ENCODE results near the gene EFNA2. TPM values are rescaled to one million over a fixed set of nuclear protein-coding genes. Genes with fewer than 3 reads are reported as not detected.

Gene EFNA2
- total and polyA plus RNA-seq, 2 of the 4 experiments (the other 2 are of a cell fraction): not detected

DNA sequence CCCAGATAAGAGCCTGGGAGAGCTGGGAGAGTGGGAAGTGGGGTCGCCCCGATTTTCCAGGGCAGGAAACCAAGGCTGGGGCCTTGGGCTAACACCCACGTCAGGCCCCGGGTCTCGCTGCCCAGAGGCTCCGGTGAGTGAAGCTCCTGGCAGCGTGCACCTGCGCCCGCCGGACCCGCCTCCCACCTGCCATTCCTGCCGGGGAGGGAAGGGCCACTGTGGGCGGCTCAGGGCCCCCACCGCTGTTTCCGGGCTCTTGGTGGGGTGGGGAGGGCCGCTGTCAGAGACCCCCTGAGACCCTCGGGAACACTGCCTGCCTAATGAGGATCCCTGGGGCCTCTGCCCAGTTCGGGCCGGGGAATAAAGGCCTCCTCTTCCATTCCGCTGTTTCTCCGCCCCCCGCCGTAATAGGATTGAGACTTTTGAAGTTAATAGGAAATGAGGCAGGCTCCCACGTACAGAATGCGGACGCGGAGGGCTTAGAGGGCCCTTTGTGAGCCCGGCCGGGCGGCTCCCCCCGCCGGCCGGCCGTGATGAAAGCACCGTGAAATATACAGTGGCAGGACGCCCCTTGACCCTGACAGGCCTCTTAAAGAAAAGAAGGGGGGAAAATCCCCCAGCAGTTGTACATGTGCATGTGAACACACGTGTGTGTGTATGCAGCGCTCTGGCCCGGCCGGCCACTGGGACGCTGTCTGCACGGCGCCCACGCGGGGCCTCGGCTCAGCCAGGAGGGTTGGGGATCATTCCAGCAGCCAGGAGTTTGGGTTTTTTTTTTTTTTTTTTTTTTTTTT lies 33.2 kb downstream of the EFNA2 start:
- Histone ChIP-seq H3K23ac (ENCODE audit: low read depth, low read length) (no peak overlapping the region), H4K20me1 (ENCODE audit: insufficient read depth, low read length) (no peaks in the 10 kb centered on the region), H2BK20ac (ENCODE audit: low read depth, low read length) (no peak overlapping the region), H3K4me3 (ENCODE audit: insufficient read depth, low read depth, low read length) (no peak overlapping the region), H3K9ac (ENCODE audit: low read depth, low read length) (no peak overlapping the region), H3K27ac (ENCODE audit: insufficient read depth, low read length) (no peak overlapping the region), H3K14ac (replicated peaks; ENCODE audit: low read depth, low read length) (no peak overlapping the region), H3K9me1 (ENCODE audit: insufficient read depth, low read length) (no peaks in the 10 kb centered on the region), H2BK15ac (ENCODE audit: low read depth, low read length) (no peak overlapping the region), H2BK120ac (ENCODE audit: low read depth, low read length) (no peak overlapping the region), H3K18ac (ENCODE audit: low read depth, low read length) (no peak overlapping the region), H4K5ac (ENCODE audit: low read depth, low read length) (no peak overlapping the region), H3K4ac (ENCODE audit: low read depth, low read length) (no peak overlapping the region), H4K8ac (ENCODE audit: low read depth in 2 of 2, low read length in 2 of 2) (no peak overlapping the region), H3K4me2 (ENCODE audit: low read depth, low read length) (no peak overlapping the region), H3K9me3 (ENCODE audit: control insufficient read depth, insufficient read depth, low read length) (no peaks in the 10 kb centered on the region), H3K27me3 (ENCODE audit: control insufficient read depth, insufficient read depth, low read length) (peaks cover 40% of the 10 kb centered on the region), H2AK9ac (replicated peaks; ENCODE audit: low read depth, low read length, poor library complexity) (no peak overlapping the region), H3K36me3 (ENCODE audit: control insufficient read depth, insufficient read depth, low read length) (no peaks in the 10 kb centered on the region), H2BK5ac (ENCODE audit: low read depth, low read length, poor library complexity, severe bottlenecking) (no peak overlapping the region), H4K91ac (ENCODE audit: insufficient read depth, low read depth, low read length) (no peak overlapping the region), H2AFZ (replicated peaks; ENCODE audit: low read length, poor library complexity) (no peak overlapping the region), H3K4me1 (ENCODE audit: control insufficient read depth, insufficient read depth, low read length) (no peaks in the 10 kb centered on the region; the same call in 1 of the 2 replicates), H2AK5ac (ENCODE audit: low read depth, low read length) (no peak overlapping the region), H3K56ac (ENCODE audit: extremely low read depth, insufficient read depth, low read length) (no peak overlapping the region), H3K79me1 (ENCODE audit: low read depth in 1 of 2, low read length in 2 of 2) (no peaks in the 10 kb centered on the region)
- intact Hi-C loops (cut with micrococcal nuclease): no loop called here
- no peak for DNase-seq
- WGBS, 2 experiments (ENCODE audit: extremely low coverage in 2 of 2, insufficient read length in 1 of 2): 71% methylated on average over 14 of the region's 46 CpGs; no CpG with 5 or more reads in 1 of the 2 experiments
- no peak for ATAC-seq (ENCODE audit: low read depth)
- ChIA-PET POLR2A (ENCODE audit: unreplicated experiment) (no interaction called here), CTCF (no interaction called here)
- dilution Hi-C loops (cut with HindIII; ENCODE audit: low sequenced_read_pairs, unreplicated experiment): no loop called here
- TF ChIP-seq, protein P1, sequence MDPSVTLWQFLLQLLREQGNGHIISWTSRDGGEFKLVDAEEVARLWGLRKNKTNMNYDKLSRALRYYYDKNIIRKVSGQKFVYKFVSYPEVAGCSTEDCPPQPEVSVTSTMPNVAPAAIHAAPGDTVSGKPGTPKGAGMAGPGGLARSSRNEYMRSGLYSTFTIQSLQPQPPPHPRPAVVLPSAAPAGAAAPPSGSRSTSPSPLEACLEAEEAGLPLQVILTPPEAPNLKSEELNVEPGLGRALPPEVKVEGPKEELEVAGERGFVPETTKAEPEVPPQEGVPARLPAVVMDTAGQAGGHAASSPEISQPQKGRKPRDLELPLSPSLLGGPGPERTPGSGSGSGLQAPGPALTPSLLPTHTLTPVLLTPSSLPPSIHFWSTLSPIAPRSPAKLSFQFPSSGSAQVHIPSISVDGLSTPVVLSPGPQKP (IDR thresholded peaks at IDR 0.05; ENCODE audit: borderline replicate concordance, low read depth, low read length): no peak
- TF ChIP-seq, protein P2, sequence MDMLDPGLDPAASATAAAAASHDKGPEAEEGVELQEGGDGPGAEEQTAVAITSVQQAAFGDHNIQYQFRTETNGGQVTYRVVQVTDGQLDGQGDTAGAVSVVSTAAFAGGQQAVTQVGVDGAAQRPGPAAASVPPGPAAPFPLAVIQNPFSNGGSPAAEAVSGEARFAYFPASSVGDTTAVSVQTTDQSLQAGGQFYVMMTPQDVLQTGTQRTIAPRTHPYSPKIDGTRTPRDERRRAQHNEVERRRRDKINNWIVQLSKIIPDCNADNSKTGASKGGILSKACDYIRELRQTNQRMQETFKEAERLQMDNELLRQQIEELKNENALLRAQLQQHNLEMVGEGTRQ (IDR thresholded peaks at IDR 0.05; ENCODE audit: low read depth, low read length): no peak
- no peak for TF ChIP-seq POLR2A (IDR thresholded peaks at IDR 0.05; ENCODE audit: low read depth, low read length)
- no peak for TF ChIP-seq CEBPB (IDR thresholded peaks at IDR 0.05; ENCODE audit: low read depth, low read length)
- no peak for TF ChIP-seq MAZ (IDR thresholded peaks at IDR 0.05; ENCODE audit: borderline replicate concordance, low read depth, low read length)
- TF ChIP-seq BHLHE40 (IDR thresholded peaks at IDR 0.05; ENCODE audit: low read depth, low read length): no peak
- no peak for TF ChIP-seq MXI1 (IDR thresholded peaks at IDR 0.05; ENCODE audit: borderline replicate concordance, low read depth, low read length)
- BruUV-seq (replicated peaks): no TSS peak
- in situ Hi-C loops (cut with MboI; ENCODE audit: low sequenced_read_pairs): no loop called here

All from IMR-90 (cell line).